Measurements from ENCODE around the gene RRP8.

Gene RRP8

DNA sequence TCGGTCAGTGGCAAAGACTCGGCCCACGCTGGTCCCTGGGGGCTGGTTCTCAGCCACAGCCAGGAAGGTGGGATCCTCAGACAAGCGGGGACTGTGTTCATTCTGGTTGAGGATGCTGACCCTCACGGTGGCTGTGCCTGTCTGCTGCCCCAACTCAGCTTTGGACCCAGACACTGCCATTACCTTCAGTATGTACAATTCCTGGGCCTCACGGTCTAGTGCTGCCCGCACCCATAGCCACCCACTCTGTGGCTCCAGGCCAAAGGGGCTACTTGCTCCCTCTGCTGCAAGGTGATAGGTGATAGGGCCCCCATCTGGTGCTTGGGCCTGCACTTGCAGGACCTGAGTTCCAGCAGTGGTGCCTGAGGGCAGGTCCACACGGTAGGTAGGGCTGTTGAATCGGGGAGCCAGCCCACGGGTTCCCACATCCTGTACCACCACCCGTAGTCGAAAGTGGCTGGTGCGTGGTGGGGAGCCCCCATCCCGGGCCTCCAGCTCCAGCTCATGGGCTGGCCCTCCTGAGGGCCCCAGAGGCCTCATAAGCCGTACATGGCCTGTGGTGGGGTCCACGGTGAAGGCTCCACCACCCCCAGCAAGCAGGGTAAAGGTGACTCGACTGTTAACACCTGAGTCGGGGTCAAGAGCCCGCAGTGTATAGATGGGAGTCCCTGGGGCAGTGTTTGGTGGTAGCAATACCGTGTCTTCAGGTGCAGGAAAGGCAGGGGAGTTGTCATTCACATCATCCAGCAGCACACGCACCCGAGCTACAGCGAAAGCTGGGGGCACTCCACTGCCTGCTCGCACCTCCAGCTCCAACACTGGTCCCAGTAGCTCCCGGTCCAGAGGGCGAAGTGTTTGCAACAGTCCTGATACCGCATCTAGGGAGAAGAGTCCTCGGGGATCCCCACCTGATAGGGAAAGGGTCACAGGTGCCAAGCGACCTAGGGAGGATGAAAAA is 29.0 kb upstream of the RRP8 start:
- no peak for DNase-seq (ENCODE audit: low read depth)

DNA sequence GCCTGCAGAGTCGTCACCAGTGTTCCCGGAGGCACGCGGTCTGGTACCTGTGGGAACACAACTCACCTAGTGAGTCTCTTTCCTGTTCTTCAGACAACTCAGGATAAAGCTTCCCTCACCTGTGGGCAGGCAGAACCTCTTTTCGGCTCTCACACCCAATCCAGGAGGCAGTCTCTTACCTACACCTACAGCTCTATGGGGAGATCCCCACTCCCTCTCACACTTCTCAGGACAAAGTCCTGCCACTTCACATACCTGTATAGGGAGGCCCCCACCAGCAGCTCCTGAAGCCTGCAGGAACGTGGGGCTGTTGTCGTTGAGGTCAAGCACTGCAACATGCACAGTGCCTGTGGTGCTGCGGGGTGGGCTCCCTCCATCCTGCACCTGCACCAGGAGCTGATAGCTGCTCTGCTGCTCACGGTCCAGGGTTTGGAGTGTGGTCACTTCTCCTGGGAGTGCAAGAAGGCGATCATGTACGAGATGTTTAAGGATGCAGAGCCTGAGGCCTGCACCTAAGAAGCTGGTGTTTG is 28.0 kb upstream of the RRP8 start:
- DNase-seq (ENCODE audit: low read depth): no peak

DNA sequence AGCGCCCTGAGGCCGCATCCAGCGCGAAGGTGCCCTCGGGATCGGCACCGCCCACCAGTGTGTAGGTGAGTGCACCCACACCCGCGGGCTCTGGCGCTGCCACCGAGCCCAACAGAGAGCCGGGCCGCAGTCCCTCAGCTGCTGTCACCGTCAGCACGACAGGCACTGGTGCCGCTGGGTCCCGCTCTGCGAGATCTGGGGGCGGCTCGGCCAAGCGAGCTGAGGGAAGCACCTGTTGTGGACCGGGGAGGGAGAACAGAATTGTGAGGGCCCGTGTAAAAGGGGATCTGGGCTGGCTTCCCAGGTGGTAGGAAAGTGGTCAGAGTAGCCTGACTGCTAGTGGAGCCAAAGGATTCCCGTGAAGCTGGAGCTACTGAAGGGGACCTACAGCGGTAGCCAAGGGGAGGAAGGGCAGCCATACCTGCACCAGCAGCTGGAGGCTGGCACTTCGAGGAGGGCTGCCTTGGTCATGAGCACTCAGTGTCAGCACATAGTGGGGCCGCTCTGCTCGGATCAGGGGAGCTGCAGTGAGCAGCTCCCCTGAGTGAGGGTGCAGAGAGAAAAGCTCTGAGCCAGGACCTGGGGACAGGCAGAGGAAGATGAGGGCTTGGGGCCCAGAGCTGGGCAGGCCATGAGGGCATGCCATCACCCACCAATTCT is 27.3 kb upstream of the RRP8 start:
- DNase-seq (ENCODE audit: low read depth): no peak

DNA sequence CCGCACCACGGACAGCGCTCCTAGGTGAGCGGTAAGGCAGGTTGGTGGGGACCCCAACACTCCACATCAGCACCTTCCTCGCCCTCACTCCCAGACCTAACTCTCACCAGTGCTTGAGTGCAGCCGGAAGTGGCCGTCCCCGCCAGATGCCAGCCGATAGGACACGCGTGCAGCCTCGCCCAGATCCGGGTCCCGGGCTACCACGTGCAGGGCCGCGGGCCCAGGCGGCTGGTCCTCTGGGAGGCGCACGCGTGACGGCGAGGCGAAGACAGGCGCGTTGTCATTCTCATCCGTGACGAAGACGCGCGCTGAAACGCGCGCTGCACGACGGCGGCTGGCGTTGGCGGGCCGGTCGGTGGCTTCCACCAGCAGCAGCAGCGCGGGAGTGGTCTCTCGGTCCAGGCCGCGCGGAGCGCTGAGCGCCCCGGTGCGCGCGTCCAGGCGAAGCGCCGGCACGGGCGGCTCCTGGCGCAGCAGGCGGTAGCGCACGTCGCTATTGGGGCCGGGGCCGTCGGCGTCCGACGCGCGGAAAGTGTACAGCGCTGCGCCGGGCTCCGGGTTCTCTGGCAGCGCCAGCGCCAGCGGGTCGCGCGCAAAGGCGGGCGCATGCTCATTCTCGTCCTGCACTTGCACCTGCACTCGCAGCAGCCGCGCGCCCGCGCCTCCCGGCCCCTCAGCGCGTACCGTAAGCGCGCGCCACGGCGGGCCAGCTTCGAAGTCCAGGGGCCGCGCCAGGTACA is 26.6 kb upstream of the RRP8 start:
- no peak for DNase-seq (ENCODE audit: low read depth)

DNA sequence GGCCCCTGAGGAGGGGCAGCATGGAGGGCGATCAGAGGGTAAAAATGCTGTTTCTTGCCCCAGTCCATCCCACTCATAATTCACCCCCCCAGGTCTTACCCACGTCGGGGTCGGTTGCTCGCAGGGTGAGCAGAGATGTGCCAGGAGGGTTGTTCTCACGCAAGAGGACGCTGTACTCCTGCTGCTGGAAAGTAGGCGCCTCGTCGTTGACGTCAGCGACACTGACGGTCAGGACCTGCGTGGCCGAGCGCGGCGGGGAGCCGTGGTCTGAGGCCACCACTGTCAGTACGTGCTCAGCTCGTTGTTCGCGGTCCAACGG is 26.1 kb upstream of the RRP8 start:
- DNase-seq (ENCODE audit: low read depth): no peak

DNA sequence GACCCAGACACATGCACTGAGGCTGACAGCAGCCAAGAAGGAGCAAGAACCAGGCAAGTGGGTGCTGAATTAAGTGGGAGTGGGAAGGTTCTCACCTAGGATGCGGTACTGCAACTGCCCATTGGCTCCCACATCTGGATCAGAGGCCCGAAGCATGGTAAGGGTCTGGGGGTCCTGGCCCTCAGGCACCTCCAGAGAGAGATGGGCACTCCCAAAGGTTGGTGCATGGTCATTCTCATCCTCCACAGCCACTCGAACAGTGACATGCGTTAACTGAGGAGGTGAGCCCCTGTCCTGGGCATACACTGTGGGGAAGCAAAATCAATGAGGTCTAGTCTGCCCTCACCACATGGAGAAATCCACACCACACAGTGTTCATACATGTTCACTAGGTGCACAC is 25.1 kb upstream of the RRP8 start:
- no peak for DNase-seq (ENCODE audit: low read depth)

DNA sequence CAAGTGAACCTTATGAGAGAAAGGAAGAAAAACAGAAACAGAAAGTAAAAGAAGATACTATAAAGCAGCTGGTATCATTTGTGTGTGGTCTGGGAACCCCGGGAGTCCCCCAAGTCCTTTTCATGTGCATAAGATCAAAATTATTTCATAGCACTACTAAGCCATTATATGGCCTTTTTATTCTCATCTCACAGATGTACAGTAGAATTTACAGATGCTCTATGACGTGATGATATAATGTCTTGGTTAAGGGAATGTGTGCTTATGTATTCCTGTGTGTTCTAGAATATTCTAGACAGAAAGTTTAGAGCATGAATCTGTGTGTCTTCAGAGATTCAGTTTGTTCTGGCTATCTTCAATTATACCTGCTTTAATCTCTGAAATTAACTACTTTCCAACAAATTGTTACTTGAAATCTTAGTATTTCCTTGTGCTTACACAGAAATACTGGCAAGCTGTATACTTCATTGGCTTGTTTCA is 24.4 kb upstream of the RRP8 start:
- DNase-seq (ENCODE audit: low read depth): no peak

DNA sequence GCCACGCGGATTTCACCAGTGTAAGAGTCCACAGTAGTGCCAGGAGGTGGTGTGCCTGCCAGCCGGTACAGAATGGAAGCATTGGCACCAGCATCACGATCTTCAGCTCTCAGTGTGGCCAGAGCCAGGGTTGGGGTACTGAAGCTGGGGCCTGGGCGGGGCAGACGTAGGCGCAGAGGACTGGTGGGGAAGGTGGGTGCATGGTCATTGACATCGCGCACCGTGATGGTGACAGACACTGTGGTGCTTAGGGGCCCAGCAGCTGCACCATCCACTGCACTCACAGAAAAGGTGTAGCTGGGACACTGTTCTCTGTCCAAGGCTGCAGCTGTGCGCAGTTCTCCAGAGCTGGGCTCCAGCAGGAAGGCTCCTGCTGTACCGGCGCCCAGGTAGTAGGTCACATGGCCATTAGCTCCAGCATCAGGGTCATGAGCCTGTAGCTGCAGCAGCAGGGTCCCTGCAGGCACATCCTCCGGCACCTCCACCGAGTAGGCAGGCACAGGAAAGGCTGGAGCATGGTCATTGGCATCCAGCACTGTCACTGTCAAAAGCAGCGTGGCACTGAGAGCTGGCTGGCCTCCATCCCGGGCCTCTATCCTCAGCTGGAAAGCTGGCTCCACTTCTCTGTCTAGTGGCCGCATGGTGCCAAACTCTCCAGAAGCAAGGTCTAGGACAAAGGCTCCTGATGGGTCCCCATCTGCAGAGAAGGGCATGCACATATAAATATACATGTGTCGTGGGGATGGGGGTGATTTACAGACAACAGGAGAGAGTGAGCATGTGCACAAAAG is 23.8 kb upstream of the RRP8 start:
- DNase-seq (ENCODE audit: low read depth): no peak

DNA sequence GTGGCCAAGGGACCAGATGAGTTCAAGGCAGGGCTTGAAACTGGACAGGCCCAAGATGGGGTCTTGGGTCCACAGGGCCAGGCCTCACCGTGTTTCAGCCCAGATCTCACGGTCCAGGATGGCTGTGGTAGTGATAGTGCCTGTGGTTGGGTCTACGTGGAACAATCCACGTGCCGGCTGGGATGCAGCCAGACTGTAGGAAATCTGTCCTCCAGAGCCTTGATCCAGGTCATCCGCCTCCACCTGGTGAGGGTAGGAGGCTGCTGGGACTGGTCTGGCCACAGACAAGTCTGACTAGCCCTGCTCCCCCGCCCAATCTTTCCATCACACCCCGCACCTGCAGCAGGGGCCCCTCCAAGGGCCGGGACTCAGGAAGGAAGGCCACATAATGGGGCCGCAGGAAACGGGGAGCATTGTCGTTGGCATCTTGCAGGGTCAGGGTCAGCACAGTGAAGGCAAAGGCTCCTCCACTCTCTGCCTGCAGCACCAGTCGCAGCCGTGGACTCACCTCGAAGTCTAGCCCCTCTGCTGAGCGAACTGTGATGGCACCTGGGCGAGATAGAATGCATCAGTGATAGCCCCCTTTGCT is 22.5 kb upstream of the RRP8 start:
- DNase-seq (ENCODE audit: low read depth): no peak

DNA sequence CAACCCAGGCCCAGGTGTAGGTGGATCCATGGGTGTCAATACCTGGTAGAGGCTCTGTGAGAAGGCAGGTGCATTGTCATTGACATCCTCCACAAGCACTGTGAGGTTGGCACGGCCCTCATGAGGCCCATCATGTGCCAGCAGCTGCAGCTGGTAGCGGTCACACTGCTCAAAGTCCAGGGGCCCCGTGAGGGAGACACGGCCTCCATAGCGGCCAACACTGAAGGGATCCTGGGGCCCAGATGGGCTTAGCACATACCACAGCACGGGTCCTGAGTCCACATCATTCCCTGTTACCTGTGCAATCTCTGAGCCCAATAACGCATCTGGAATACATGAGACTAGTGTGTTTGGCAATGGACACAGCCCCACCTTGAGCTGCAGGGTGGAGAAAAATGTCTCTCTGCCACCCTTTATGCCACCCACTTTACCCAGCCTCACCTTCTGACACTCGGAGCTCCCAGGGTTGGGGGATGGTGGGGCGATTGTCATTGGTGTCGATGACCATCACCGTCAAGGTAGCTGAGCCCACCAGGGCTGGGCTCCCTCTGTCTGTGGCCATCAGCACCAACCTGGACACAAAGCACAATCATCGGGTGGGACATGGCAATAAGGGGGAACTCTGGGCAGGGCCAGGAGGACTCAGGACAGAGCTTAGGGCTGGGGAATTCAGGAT is 21.9 kb upstream of the RRP8 start:
- DNase-seq (ENCODE audit: low read depth): no peak

DNA sequence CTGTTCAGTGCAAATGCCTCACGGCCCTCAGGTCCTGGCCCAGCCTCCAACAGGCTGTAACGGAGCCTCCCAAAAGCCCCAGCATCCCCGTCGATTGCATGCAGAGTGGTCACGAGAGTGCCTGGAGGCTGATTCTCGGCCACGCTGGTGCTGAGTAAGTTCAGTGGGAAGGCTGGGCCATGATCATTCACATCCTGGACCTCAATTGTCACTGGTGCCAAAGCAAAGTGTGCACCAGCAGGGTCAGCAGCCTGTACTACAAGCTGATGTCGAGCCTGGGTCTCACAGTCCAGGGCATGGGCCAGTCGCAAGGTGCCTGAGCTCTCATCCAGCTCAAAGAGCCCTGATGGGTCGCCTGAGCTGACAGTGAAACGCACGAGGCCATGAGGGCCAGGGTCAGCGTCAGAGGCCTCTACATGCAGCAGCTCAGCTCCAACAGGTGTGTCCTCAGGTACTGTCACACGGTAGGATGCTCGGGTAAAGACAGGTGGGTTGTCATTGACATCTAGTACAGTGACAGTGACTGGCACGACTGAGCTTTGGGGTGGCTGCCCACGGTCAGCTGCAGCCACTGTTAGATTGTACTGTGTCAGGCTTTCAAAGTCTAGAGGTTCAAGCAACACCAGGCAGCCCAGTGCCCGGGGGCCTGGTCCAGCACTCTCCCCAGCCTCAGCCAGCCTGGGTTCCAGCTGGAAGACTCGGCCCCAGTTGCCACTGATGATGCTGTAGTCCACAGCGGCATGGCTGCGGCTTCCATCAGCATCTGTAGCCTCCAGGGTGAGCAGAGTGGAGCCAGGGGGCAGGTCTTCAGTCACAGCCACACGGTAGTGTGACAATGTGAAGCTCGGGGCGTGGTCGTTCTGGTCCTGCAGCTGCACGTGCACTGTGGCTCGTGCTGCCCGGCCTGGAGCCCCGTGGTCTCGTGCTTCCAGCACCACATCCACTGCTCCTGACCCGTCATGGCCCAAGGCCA is 20.3 kb upstream of the RRP8 start:
- no peak for DNase-seq (ENCODE audit: low read depth)

DNA sequence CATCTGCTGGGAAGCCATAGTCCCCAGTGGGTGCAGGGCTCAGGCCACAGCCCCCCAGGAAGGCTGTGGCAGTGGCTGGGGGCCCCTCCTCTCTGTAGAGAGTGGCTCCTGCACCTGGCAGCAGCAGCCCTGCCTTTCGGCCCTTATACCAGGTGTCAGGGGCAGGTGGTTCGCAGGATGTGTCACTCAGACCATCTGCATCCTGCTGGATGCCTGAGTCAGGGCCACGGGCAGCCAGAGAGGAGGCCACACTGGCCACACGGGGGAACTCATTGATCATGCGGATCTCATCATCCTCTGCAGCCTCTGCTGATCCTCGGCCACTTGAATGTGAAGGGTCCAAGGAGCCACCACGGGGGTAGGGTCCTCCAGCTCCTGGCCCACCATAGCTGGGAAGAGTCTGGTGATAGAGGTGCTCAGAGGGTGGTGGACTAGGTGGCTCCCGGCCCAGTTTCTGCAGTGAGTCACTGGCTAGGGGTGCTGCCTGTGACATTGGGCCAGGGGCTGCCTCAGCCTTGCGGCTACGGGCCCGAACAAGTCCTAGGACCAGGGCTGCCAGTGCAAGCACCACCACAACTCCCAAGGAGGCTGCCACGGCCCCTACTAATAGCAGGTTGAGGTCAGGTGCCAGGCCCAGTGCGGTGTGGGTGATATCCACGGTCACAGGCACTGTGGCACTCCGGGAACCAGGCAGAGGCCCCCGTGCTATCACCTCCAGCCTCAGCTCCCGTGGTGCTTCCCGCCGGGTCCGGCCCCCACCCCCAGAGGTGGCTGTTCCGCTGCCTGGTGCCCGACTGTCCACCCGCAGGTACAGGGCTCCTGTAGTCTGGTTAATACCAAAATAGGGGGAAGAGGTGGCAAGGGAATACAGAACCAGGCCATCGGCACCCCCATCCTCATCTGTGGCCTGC is 19.1 kb upstream of the RRP8 start:
- no peak for DNase-seq (ENCODE audit: low read depth)

DNA sequence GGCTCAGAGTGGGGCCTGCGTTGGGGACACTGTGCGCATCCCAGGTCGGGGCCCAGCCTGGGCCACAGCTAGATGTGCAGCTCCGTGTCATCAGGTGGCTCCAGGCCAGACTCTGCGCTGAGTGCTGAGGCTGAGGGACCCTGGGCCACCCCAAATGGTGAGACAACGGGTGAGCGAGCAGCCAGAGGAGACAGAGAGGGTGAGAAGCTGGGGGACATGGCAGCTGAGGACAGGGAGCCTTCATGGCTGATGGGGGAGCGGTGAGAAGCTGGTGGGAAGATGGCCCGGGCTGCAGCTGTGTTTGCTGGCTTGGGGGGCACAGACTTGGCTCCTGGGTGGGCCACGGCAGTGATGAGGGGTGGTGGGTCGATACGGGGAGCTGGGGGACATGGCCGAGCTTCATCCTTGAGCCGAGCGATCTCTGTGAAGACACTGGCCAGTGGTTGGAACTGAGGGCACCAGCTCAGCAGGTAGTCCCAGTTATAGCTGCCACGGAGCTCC is 18.3 kb upstream of the RRP8 start:
- no peak for DNase-seq (ENCODE audit: low read depth)

DNA sequence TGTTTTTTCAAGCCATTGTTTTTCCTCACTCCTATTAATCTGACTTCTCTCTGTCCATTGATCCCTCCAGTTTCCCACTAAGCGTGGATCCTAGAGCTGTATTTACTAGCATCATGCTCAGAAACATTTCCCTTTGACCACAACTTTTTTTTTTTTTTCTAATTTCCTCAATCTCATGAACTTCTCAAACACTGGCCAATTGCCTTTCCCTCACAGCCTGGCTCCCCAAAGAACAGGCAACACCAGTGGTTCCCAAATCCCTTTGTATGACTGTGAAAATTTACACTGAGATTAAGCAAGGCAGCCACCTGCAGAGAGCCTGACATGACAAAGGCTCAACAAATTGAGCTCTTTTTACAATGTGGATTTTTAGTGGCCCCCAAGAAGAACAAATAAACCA is 17.2 kb upstream of the RRP8 start:
- DNase-seq (ENCODE audit: low read depth): no peak

DNA sequence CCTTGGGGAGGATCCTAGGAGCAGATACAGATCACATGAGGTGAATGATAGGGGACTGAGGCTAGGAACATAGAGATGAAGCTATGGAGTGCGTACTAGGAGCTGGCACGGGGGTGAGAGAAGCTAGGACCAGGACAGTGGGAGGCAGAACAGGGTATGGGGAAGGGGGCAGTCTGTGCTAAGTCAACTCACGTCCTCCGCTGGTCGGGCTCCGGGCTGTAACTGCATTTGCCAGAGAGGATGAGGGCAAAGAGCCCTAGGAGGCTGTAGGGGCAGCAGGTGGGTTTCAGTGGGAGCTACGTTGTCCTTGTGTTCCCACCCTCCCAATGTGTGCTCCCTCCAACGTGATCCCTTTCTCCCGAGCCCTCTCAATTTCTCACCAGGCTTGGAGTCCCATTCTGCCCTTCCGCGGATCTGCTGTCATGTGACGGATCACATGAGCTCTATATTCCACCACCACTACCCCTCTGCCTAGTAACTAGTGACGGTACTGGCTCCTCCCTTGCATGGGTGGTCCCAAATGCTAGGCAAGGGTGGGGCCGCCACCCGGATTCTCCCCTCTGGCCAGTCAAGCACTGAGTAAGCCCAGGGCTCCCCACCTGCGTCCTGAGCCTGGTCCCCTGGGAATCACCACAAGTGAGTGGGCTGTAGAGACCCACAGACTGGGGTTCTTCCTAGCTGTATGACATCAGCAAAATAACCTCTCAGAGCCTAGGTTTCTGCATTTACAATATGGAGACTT is 15.8 kb upstream of the RRP8 start, which contains the start of gene TPP1:
TSS of gene TPP1 (minus strand) at position 419 of the 742 bp plus-strand sequence. CDS start at position 397, 22 bp downstream.
- DNase-seq (ENCODE audit: low read depth): peak; percentile 85

DNA sequence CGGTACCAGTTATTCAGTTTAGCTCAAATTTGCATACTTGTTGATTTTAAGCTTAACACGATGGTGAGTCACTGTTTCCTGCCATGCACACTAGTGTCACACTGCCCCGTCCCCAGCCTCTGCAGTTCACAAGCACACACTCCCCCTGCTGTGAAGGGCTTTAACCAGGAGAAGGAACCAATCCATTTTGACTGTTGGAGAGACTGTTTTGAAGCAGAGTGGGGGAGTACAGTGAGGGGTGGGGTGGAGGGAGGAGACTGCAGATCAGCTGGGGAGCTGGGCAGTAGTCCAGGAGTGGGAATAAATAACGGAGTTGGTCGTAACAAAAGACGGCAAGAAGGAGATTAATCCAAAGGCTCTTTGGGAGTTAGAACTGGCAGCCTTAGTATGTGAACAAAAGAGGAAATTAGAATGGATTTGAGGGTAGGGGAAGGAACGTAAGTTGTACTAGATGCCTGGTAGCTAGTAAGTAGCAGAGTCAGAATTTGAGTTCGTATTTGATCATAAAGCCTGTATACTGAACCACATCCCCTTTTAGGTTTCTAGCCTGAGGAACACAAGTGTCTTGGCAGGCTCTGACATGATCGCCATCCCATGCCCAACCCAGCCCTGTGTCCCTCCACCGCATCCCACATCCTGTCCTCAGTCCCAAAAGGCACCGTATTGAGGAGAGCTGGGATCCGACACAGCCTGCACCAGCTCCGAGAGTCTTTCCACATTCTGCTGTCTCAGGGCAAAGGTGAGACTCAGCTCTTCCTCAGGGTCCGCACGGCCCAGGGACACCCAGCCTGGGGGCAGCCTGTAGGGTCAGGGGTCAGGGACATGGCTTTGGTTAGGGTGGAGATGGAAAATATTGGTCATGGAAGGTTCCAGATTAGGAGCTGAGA is 14.9 kb upstream of the RRP8 start:
- no peak for DNase-seq (ENCODE audit: low read depth)
